ENCODE results near the gene MYO18A.

DNA sequence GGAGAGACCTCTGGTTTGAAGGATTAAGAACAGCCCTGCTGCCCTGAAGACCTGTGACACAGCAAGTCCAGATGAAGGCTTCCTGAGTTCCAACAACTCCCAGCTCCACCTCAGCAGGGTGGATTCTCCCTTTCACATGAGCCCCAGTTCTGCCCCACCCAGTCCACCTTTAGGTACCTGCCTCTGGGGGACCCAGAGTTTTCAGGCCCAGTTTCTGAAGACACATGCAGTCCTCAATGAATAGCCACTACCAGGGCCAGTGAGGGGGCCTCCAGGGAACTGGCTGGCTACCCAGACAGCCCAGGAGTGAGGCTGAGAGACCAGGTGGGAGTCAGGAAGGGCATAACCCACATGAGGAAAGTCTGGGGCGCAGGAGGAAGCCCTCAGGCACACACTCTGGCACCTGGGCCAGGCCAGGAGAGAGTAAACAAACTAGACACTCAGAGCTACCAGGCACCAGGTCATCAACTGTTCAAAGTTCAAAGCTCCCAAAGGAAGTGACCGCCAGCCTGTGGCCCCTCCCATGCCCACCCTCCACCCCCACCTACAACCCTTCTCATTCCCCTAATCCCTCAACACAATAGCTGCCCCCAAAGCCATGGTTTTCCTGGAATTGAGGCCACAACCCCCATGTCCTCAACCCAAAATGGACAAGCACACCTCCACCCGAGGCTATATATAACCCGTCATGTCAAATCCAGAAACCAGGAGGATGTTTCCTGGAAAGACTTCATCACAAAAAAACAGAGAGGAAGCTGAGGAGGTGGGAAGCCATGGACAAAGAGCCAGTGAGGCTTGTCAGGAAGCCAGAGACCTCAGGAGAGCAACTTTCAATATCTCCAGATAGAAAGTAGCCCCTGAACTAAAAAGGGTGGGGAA lies 2.1 kb downstream of the MYO18A start:
- TF ChIP-seq, protein P1, sequence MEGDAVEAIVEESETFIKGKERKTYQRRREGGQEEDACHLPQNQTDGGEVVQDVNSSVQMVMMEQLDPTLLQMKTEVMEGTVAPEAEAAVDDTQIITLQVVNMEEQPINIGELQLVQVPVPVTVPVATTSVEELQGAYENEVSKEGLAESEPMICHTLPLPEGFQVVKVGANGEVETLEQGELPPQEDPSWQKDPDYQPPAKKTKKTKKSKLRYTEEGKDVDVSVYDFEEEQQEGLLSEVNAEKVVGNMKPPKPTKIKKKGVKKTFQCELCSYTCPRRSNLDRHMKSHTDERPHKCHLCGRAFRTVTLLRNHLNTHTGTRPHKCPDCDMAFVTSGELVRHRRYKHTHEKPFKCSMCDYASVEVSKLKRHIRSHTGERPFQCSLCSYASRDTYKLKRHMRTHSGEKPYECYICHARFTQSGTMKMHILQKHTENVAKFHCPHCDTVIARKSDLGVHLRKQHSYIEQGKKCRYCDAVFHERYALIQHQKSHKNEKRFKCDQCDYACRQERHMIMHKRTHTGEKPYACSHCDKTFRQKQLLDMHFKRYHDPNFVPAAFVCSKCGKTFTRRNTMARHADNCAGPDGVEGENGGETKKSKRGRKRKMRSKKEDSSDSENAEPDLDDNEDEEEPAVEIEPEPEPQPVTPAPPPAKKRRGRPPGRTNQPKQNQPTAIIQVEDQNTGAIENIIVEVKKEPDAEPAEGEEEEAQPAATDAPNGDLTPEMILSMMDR (IDR thresholded peaks at IDR 0.05), result no peak
- no peak for TF ChIP-seq EZH2 (IDR thresholded peaks at IDR 0.05)
